Uterus (tissue), 4 donors: Measurements from ENCODE around the gene THBS2. TPM values are rescaled to one million over a fixed set of nuclear protein-coding genes. Genes with fewer than 3 reads are reported as not detected.

Source experiments
- DNase-seq, 2 donors: peaks; one replicate each; pipeline ENCODE4 v3.0.0-alpha.2; 2019 to 2020
- H3K27ac ChIP-seq, 2 donors: fragments of 200-600 bp; sonication (generic); 1 replicate in 1 of 2; 2 replicates in 1 of 2; pipeline ENCODE4 v1.5.1; 2016 to 2018
- H3K27me3 ChIP-seq, 2 donors: fragments of 200-600 bp; sonication (generic); one replicate each; pipeline ENCODE4 v1.5.1; 2018 to 2019; ENCODE audit warnings: control low read depth in 1 of 2
- H3K36me3 ChIP-seq, 2 donors: fragments of 200-600 bp; sonication (generic); one replicate each; pipeline ENCODE4 v1.5.1; 2019; ENCODE audit warnings: control low read depth in 1 of 2
- H3K4me1 ChIP-seq, 2 donors: fragments of 200-600 bp; sonication (generic); one replicate each; pipeline ENCODE4 v1.5.1; 2018 to 2019; ENCODE audit warnings: control low read depth in 1 of 2
- H3K4me3 ChIP-seq, 2 donors: fragments of 200-600 bp; sonication (generic); 1 replicate in 1 of 2; 2 replicates in 1 of 2; pipeline ENCODE4 v1.5.1; 2018 to 2019; ENCODE audit warnings: mild to moderate bottlenecking in 1 of 2
- H3K9me3 ChIP-seq, 2 donors: fragments of 200-600 bp; sonication (generic); one replicate each; pipeline ENCODE4 v1.5.1; 2019; ENCODE audit warnings: control low read depth in 1 of 2
- CTCF ChIP-seq, 4 experiments: fragments of 200-600 bp in 2 of 4; fragments of 450-650 bp in 2 of 4; sonication (generic) in 2 of 4; IDR thresholded peaks; one replicate each; pipeline ENCODE4 v1.5.1; 2016 to 2019; ENCODE audit warnings: antibody characterized with exemption in 4 of 4, mild to moderate bottlenecking in 2 of 4, moderate library complexity in 1 of 4
- POLR2A ChIP-seq, 2 donors: fragments of 450-650 bp; IDR thresholded peaks; one replicate each; pipeline ENCODE4 v1.6.1; 2016; ENCODE audit warnings: antibody characterized with exemption in 2 of 2, mild to moderate bottlenecking in 1 of 2, moderate library complexity in 1 of 2
- intact Hi-C: fragments of 100-400 bp; cut with DNase I; formaldehyde crosslinking; loops from one replicate; pipeline ENCODE4 v1.15.1; 2023; ENCODE audit warnings: low total_unique reads
- total RNA-seq, 4 donors: library from RNA; depleted of rRNA in 3 of 4; stranded (reverse); fragments of >200 nt in 3 of 4; gene quantifications; one replicate each; pipeline versions ENCODE4 v1.1.0 to v1.2.4, GENCODE V29; 2014 to 2023
- donor health status: DM: yes; HTN: yes; CAD: no.

The THBS2 gene
- total RNA-seq, 4 donors from 2014 or later = 84.0 to 224 (median 136) TPM

GRCh38 chr6:169269180-169270076, 15.8 kb upstream of the THBS2 start:
- peak; percentile 84 to 94 for DNase-seq

GRCh38 chr6:169268276-169268675, 14.6 kb upstream of the THBS2 start:
- intact Hi-C loops = no loop called here
- Histone ChIP-seq H3K9me3 (no peaks in the 10 kb centered on the region), H3K27ac (peak overlapping the region; percentile 65 to 82), H3K27me3 (no peaks in the 10 kb centered on the region), H3K4me3 (no peak overlapping the region), H3K36me3 (no peaks in the 10 kb centered on the region), H3K4me1 (no peaks in the 10 kb centered on the region)
- TF ChIP-seq CTCF (IDR thresholded peaks at IDR 0.05) (no peak), POLR2A (IDR thresholded peaks at IDR 0.05) (no peak)
- no peak for DNase-seq

More at GRCh38 chr6:169269180-169270076, 15.8 kb upstream of the THBS2 start:
- H3K9me3 ChIP-seq = no peaks in the 10 kb centered on the region
- H3K4me3 ChIP-seq = no peak overlapping the region
- H3K27me3 ChIP-seq = no peaks in the 10 kb centered on the region
- peak overlapping the region; percentile 82 to 84 for H3K27ac ChIP-seq
- TF ChIP-seq POLR2A (IDR thresholded peaks at IDR 0.05) = no peak
- TF ChIP-seq CTCF (IDR thresholded peaks at IDR 0.05) = no peak
- no peaks in the 10 kb centered on the region for H3K36me3 ChIP-seq
- no peaks in the 10 kb centered on the region for H3K4me1 ChIP-seq
- intact Hi-C loops = no loop called here

GRCh38 chr6:169266746-169267591, 13.3 kb upstream of the THBS2 start:
- H3K27me3 ChIP-seq = no peaks in the 10 kb centered on the region
- H3K27ac ChIP-seq = peak overlapping the region in 1 of 2 donors; percentile 40
- H3K4me1 ChIP-seq = no peaks in the 10 kb centered on the region
- H3K4me3 ChIP-seq = no peak overlapping the region
- intact Hi-C loops = no loop called here
- H3K9me3 ChIP-seq = no peaks in the 10 kb centered on the region
- H3K36me3 ChIP-seq = no peaks in the 10 kb centered on the region
- TF ChIP-seq CTCF (IDR thresholded peaks at IDR 0.05) = no peak
- DNase-seq = no peak

DNA sequence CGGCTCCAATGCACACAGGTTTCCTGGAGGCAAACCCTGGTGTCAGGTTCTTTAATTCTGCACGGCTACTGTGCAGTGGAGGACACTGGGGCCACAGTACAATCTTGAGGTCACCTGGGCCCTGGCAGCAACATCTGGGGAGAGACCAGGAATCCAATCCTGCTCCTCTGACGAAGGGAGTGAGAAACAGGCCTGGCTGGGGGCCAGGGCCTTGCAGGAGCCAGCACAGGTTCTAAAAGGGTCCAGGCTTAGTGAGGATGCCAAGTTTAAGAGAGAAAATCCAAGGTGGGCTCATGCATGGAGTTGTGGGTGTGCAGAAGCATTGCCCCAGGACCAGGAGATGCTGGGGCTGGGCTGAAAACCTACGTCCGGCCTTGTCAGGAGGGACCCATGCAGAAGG, 12.6 kb upstream of the THBS2 start:
- H3K4me3 ChIP-seq = no peak overlapping the region
- no peaks in the 10 kb centered on the region for H3K4me1 ChIP-seq
- TF ChIP-seq POLR2A (IDR thresholded peaks at IDR 0.05) = no peak
- TF ChIP-seq CTCF (IDR thresholded peaks at IDR 0.05) = no peak
- no peaks in the 10 kb centered on the region for H3K9me3 ChIP-seq
- H3K27ac ChIP-seq = peak overlapping the region in 1 of 2 donors; percentile 40
- intact Hi-C loops = no loop called here
- no peaks in the 10 kb centered on the region for H3K36me3 ChIP-seq
- DNase-seq = no peak
- no peaks in the 10 kb centered on the region for H3K27me3 ChIP-seq
